C4-2B (cell line): ENCODE results near the gene LILRA6.

Source experiments
- CTCF ChIP-seq: fragments of 450-650 bp; conservative IDR thresholded peaks from 2 replicates; pipeline ENCODE4 v1.5.1; 2017; ENCODE audit warnings: mild to moderate bottlenecking
- ZFX ChIP-seq: fragments of 450-650 bp; IDR thresholded peaks from 2 replicates; pipeline ENCODE4 v1.6.1; 2017

- TF ChIP-seq CTCF: no peak
- TF ChIP-seq ZFX: no peak
Measured at GRCh38 chr19:54282686-54283470, 40.3 kb upstream of the LILRA6 start.
